HepG2 (cell line): Measurements from ENCODE around the gene PPP2R2D. TPM values are rescaled to one million over a fixed set of nuclear protein-coding genes. Genes with fewer than 3 reads are reported as not detected.

Experiments
- HHEX ChIP-seq: IDR thresholded peaks from 2 replicates; pipeline ENCODE4 v1.6.1; 2016; ENCODE audit warnings: control low read depth
- HOXA3 ChIP-seq: sonication (generic); formaldehyde crosslinking; IDR thresholded peaks from 2 replicates; pipeline ENCODE4 v1.5.0; 2020; ENCODE audit warnings: missing genetic modification reagents
- NRL ChIP-seq: sonication (generic); formaldehyde crosslinking; IDR thresholded peaks from 2 replicates; pipeline ENCODE4 v1.5.0; 2020; ENCODE audit warnings: missing genetic modification reagents, mild to moderate bottlenecking, moderate library complexity, borderline replicate concordance
- SETDB1 ChIP-seq: sonication (generic); formaldehyde crosslinking; IDR thresholded peaks from 2 replicates; pipeline ENCODE4 v1.5.1; 2020; ENCODE audit warnings: missing genetic modification reagents, mild to moderate bottlenecking, borderline replicate concordance
- SMAD9 ChIP-seq: sonication (generic); formaldehyde crosslinking; IDR thresholded peaks from 2 replicates; pipeline ENCODE4 v1.5.1; 2020; ENCODE audit warnings: mild to moderate bottlenecking, missing genetic modification reagents
- ZNF17 ChIP-seq: sonication (generic); formaldehyde crosslinking; IDR thresholded peaks from 2 replicates; pipeline ENCODE4 v1.5.0; 2020; ENCODE audit warnings: mild to moderate bottlenecking, missing genetic modification reagents
- ZNF572 ChIP-seq: sonication (generic); formaldehyde crosslinking; IDR thresholded peaks from 2 replicates; pipeline ENCODE4 v1.5.1; 2020; ENCODE audit warnings: mild to moderate bottlenecking, missing genetic modification reagents
- ZNF850 ChIP-seq: sonication (generic); formaldehyde crosslinking; conservative IDR thresholded peaks from 2 replicates; pipeline ENCODE4 v1.9.0; 2021; ENCODE audit warnings: mild to moderate bottlenecking, missing genetic modification reagents
- polyA plus RNA-seq, 8 experiments: library from polyadenylated mRNA; depleted of rRNA in 3 of 8; stranded (reverse) in 7 of 8; unstranded in 1 of 8; fragments of >200 nt; fragmentation: Illumina TruSeq in 4 of 8; extraction: Trizol in 4 of 8; gene quantifications; 2 replicates each; pipeline versions ENCODE4 v1.2.1 to v1.2.3, GENCODE V29; 2011 to 2016; ENCODE audit warnings: low read depth in 4 of 8, missing spikeins in 1 of 8, mixed read lengths in 1 of 8; ENCODE audit not compliant: insufficient read depth in 1 of 8
- total RNA-seq, 5 experiments: library from RNA; depleted of rRNA; stranded (reverse); fragments of >200 nt; fragmentation: Illumina TruSeq; extraction: Trizol; gene quantifications; 2 replicates each; pipeline ENCODE4 v1.2.3, GENCODE V29; 2016; ENCODE audit warnings: low read depth in 1 of 5
- TF ChIP-seq, protein P1 (sequence below): sonication (generic); formaldehyde crosslinking; IDR thresholded peaks from 2 replicates; pipeline ENCODE4 v1.5.1; 2020; ENCODE audit warnings: missing genetic modification reagents, mild to moderate bottlenecking, borderline replicate concordance
- TF ChIP-seq, protein P2 (sequence below): sonication (generic); formaldehyde crosslinking; IDR thresholded peaks from 2 replicates; pipeline ENCODE4 v1.5.0; 2020; ENCODE audit warnings: missing genetic modification reagents, mild to moderate bottlenecking, borderline replicate concordance
- TF ChIP-seq, protein P3 (sequence below): sonication (generic); formaldehyde crosslinking; IDR thresholded peaks from 2 replicates; pipeline ENCODE4 v1.4.0; 2020; ENCODE audit warnings: mild to moderate bottlenecking, missing genetic modification reagents
- TF ChIP-seq, protein P4 (sequence below): sonication (generic); formaldehyde crosslinking; IDR thresholded peaks from 2 replicates; pipeline ENCODE4 v1.8.0; 2022; ENCODE audit warnings: mild to moderate bottlenecking, missing genetic modification reagents, moderate library complexity
- TF ChIP-seq, protein P5 (sequence below): sonication (generic); formaldehyde crosslinking; IDR thresholded peaks from 2 replicates; pipeline ENCODE4 v1.5.1; 2020; ENCODE audit warnings: mild to moderate bottlenecking, missing genetic modification reagents, moderate library complexity

PPP2R2D gene
- total and polyA plus RNA-seq, 2 of the 13 experiments (the other 11 are each of a cell fraction or from before 2014, with no cell fraction given) = 32.7 to 33.2 TPM

DNA sequence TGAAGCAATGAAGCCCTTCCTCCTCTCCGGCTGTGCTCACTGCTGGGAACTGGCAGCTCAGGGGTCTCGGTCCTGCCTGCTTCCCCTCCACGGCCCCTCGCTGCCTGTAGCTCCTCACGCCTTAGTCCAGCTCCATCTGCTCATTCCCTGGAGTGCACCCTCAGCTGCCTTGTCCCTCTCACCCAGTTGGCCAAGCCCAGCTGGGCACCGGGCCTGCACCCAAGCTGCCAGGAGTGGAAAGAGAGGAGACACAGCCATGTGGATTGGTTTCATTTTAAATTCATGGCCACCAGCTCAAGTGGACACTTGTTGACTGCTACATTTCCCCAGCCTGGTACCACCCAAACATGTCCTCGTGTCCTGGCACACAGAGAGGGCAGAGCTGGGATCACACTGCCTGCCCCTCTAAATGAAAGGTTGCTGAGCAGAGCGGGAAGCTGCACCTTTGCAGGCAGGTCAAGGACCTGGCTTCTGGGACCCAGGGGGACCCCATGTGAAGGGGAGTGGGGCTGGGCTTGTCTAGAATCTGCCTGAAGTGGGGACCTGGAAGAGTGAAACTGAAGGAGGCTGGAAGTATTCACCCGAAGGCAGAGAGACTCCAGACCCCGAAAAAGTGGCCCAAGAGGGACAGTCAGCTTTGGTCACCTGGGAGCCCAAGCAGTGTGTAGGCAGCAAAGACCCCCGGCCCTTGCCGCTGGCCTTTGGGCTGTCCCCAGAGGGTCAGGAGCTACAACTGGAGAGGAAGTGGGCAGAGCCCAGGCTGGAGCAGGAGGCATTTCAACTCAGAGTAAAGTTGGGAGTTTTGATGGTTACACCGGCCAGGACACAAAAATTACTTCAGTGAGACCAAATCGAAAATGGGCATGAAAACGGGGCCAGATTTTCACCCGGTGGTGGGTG is 95.9 kb downstream of the PPP2R2D start (continued):
- TF ChIP-seq, protein P1, sequence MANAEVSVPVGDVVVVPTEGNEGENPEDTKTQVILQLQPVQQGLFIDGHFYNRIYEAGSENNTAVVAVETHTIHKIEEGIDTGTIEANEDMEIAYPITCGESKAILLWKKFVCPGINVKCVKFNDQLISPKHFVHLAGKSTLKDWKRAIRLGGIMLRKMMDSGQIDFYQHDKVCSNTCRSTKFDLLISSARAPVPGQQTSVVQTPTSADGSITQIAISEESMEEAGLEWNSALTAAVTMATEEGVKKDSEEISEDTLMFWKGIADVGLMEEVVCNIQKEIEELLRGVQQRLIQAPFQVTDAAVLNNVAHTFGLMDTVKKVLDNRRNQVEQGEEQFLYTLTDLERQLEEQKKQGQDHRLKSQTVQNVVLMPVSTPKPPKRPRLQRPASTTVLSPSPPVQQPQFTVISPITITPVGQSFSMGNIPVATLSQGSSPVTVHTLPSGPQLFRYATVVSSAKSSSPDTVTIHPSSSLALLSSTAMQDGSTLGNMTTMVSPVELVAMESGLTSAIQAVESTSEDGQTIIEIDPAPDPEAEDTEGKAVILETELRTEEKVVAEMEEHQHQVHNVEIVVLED = 0 out of 2 replicates have a peak, but pooled peaks have one; percentile 15
- 0 out of 2 replicates have a peak, but pooled peaks have one; percentile 24 for TF ChIP-seq SETDB1 (CRISPR knock-in tag)
- no peak for TF ChIP-seq ZNF850
- 0 out of 2 replicates have a peak, but pooled peaks have one; percentile 31 for TF ChIP-seq SMAD9 (CRISPR knock-in tag)
- TF ChIP-seq HHEX (CRISPR knock-in tag) = no peak
- no peak for TF ChIP-seq ZNF17 (CRISPR knock-in tag)
- TF ChIP-seq, protein P2, sequence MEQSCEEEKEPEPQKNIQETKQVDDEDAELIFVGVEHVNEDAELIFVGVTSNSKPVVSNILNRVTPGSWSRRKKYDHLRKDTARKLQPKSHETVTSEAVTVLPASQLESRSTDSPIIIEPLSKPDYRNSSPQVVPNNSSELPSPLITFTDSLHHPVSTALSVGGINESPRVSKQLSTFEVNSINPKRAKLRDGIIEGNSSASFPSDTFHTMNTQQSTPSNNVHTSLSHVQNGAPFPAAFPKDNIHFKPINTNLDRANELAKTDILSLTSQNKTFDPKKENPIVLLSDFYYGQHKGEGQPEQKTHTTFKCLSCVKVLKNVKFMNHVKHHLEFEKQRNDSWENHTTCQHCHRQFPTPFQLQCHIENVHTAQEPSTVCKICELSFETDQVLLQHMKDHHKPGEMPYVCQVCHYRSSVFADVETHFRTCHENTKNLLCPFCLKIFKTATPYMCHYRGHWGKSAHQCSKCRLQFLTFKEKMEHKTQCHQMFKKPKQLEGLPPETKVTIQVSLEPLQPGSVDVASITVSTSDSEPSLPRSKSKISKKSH = 0 out of 2 replicates have a peak, but pooled peaks have one; percentile 47
- TF ChIP-seq NRL = 0 out of 2 replicates have a peak, but pooled peaks have one; percentile 31
- TF ChIP-seq, protein P3, sequence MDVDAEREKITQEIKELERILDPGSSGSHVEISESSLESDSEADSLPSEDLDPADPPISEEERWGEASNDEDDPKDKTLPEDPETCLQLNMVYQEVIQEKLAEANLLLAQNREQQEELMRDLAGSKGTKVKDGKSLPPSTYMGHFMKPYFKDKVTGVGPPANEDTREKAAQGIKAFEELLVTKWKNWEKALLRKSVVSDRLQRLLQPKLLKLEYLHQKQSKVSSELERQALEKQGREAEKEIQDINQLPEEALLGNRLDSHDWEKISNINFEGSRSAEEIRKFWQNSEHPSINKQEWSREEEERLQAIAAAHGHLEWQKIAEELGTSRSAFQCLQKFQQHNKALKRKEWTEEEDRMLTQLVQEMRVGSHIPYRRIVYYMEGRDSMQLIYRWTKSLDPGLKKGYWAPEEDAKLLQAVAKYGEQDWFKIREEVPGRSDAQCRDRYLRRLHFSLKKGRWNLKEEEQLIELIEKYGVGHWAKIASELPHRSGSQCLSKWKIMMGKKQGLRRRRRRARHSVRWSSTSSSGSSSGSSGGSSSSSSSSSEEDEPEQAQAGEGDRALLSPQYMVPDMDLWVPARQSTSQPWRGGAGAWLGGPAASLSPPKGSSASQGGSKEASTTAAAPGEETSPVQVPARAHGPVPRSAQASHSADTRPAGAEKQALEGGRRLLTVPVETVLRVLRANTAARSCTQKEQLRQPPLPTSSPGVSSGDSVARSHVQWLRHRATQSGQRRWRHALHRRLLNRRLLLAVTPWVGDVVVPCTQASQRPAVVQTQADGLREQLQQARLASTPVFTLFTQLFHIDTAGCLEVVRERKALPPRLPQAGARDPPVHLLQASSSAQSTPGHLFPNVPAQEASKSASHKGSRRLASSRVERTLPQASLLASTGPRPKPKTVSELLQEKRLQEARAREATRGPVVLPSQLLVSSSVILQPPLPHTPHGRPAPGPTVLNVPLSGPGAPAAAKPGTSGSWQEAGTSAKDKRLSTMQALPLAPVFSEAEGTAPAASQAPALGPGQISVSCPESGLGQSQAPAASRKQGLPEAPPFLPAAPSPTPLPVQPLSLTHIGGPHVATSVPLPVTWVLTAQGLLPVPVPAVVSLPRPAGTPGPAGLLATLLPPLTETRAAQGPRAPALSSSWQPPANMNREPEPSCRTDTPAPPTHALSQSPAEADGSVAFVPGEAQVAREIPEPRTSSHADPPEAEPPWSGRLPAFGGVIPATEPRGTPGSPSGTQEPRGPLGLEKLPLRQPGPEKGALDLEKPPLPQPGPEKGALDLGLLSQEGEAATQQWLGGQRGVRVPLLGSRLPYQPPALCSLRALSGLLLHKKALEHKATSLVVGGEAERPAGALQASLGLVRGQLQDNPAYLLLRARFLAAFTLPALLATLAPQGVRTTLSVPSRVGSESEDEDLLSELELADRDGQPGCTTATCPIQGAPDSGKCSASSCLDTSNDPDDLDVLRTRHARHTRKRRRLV (CRISPR knock-in tag) = no peak
- TF ChIP-seq, protein P4, sequence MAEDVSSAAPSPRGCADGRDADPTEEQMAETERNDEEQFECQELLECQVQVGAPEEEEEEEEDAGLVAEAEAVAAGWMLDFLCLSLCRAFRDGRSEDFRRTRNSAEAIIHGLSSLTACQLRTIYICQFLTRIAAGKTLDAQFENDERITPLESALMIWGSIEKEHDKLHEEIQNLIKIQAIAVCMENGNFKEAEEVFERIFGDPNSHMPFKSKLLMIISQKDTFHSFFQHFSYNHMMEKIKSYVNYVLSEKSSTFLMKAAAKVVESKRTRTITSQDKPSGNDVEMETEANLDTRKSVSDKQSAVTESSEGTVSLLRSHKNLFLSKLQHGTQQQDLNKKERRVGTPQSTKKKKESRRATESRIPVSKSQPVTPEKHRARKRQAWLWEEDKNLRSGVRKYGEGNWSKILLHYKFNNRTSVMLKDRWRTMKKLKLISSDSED (CRISPR knock-in tag) = peak; percentile 60; the same call in 1 of the 2 replicates
- TF ChIP-seq, protein P5, sequence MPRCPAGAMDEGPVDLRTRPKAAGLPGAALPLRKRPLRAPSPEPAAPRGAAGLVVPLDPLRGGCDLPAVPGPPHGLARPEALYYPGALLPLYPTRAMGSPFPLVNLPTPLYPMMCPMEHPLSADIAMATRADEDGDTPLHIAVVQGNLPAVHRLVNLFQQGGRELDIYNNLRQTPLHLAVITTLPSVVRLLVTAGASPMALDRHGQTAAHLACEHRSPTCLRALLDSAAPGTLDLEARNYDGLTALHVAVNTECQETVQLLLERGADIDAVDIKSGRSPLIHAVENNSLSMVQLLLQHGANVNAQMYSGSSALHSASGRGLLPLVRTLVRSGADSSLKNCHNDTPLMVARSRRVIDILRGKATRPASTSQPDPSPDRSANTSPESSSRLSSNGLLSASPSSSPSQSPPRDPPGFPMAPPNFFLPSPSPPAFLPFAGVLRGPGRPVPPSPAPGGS (CRISPR knock-in tag) = peak; percentile 77; the same call in 1 of the 2 replicates
- 0 out of 2 replicates have a peak, but pooled peaks have one; percentile 61 for TF ChIP-seq ZNF572 (CRISPR knock-in tag)
- TF ChIP-seq HOXA3 (CRISPR knock-in tag) = no peak
